Kidney (tissue), 14 donors: ENCODE measurements around the gene MRM1. TPM values are rescaled to one million over a fixed set of nuclear protein-coding genes. Genes with fewer than 3 reads are reported as not detected.

Experiments used
- DNase-seq, 5 donors: peaks; one replicate each; pipeline ENCODE4 v3.0.0-alpha.2; 2013 to 2020
- FAIRE-seq: peaks from 2 replicates; lab custom pipeline; 2012; peaks lifted over from hg19 to GRCh38; lab: Jason Lieb, UNC
- H3K27ac ChIP-seq, 2 donors: one replicate each; pipeline ENCODE4 v1.7.0; 2013; ENCODE audit warnings: low read depth in 2 of 2, low read length in 2 of 2, inconsistent platforms in 1 of 2
- H3K27me3 ChIP-seq: one replicate; pipeline ENCODE4 v1.7.1; 2013; ENCODE audit warnings: low read length, inconsistent platforms; ENCODE audit not compliant: control insufficient read depth, insufficient read depth
- H3K36me3 ChIP-seq, 3 donors: one replicate each; pipeline versions ENCODE4 v1.7.0 to v1.7.1; 2013; ENCODE audit warnings: low read length in 3 of 3, control low read depth in 1 of 3, inconsistent platforms in 1 of 3; ENCODE audit not compliant: insufficient read depth in 3 of 3, control insufficient read depth in 2 of 3
- H3K4me1 ChIP-seq, 3 donors: one replicate each; pipeline versions ENCODE4 v1.7.0 to v1.7.1; 2013; ENCODE audit warnings: low read length in 3 of 3, inconsistent platforms in 1 of 3, low read depth in 1 of 3; ENCODE audit not compliant: control insufficient read depth in 2 of 3, insufficient read depth in 2 of 3
- H3K4me3 ChIP-seq, 3 donors: one replicate each; pipeline versions ENCODE4 v1.7.0 to v1.8.1; 2013; ENCODE audit warnings: low read length in 3 of 3, control low read depth in 1 of 3, inconsistent platforms in 1 of 3
- H3K9ac ChIP-seq, 3 donors: one replicate each; pipeline versions ENCODE4 v1.7.0 to v1.7.1; 2013; ENCODE audit warnings: low read length in 3 of 3, control low read depth in 1 of 3, inconsistent platforms in 1 of 3
- H3K9me3 ChIP-seq, 3 donors: one replicate each; pipeline versions ENCODE4 v1.7.0 to v1.7.1; 2013; ENCODE audit warnings: low read length in 3 of 3, control low read depth in 1 of 3, inconsistent platforms in 1 of 3; ENCODE audit not compliant: control insufficient read depth in 2 of 3, insufficient read depth in 1 of 3
- CTCF ChIP-seq: IDR thresholded peaks from 3 replicates; pipeline ENCODE4 v1.5.1; 2012; ENCODE audit warnings: mild to moderate bottlenecking, moderate library complexity, borderline replicate concordance; ENCODE audit not compliant: insufficient read depth; ENCODE audit errors: extremely low read depth
- intact Hi-C: fragments of 100-400 bp; cut with DNase I; formaldehyde crosslinking; loops from one replicate; pipeline ENCODE4 v1.11.1; 2022
- polyA plus RNA-seq: library from polyadenylated mRNA; stranded (reverse); fragments of 350-450 nt; fragmentation: Illumina TruSeq; extraction: RNeasy Lipid Tissue Mini Kit (QIAGEN cat#74804); gene quantifications from one replicate; pipeline ENCODE4 v1.2.3, GENCODE V29; 2014; ENCODE audit warnings: low read depth, low replicate concordance; ENCODE audit not compliant: insufficient read depth
- total RNA-seq: library from RNA; stranded (reverse); fragmentation: NEBNext Ultra II Directional; extraction: Animal tissue kit (Norgen Biotek cat#: 25700); gene quantifications from one replicate; pipeline ENCODE4 v1.2.1, GENCODE V29; 2021
- donor health status: control.
- donor health status: control.
- donor health status: control.
- donor health status: control.
- donor health status: control.
- donor health status: DM: yes; HTN: yes; CAD: no.
- donor health status: Normal renal cell carcinoma (clear cell type).

Gene MRM1
- total and polyA plus RNA-seq, 2 donors from 2014 or later = 8.3 to 12.4 TPM

GRCh38 chr17:36640346-36640745 is 39.0 kb downstream of the MRM1 start:
- FAIRE-seq (no peak), DNase-seq (no peak)
- intact Hi-C loops = no loop called here
- Histone ChIP-seq H3K4me3 (no peak overlapping the region), H3K27ac (no peak overlapping the region), H3K9ac (no peak overlapping the region), H3K36me3 (no peaks in the 10 kb centered on the region), H3K27me3 (peaks cover 17% of the 10 kb centered on the region), H3K4me1 (no peaks in the 10 kb centered on the region), H3K9me3 (no peaks in the 10 kb centered on the region)
- TF ChIP-seq CTCF = no peak

- H3K9ac ChIP-seq = no peak overlapping the region
- no peaks in the 10 kb centered on the region for H3K4me1 ChIP-seq
- H3K27ac ChIP-seq = no peak overlapping the region
- no peak for DNase-seq
- no peaks in the 10 kb centered on the region for H3K9me3 ChIP-seq
- intact Hi-C loops = no loop called here
- no peak overlapping the region for H3K4me3 ChIP-seq
- no peak for TF ChIP-seq CTCF
- no peak for FAIRE-seq
- no peaks in the 10 kb centered on the region for H3K36me3 ChIP-seq
- H3K27me3 ChIP-seq = peaks cover 17% of the 10 kb centered on the region
Measured at GRCh38 chr17:36640836-36641235, 39.5 kb downstream of the MRM1 start.

GRCh38 chr17:36641331-36641876 is 40.0 kb downstream of the MRM1 start:
- H3K27me3 ChIP-seq = peaks cover 17% of the 10 kb centered on the region
- DNase-seq (peak in 4 of 5 donors; percentile 27 to 78 (median 40)), FAIRE-seq (no peak)
- H3K27ac ChIP-seq = no peak overlapping the region
- TF ChIP-seq CTCF = no peak
- peak overlapping the region in 1 of 3 donors; percentile 30 for H3K4me3 ChIP-seq
- intact Hi-C loops = no loop called here
- H3K4me1 ChIP-seq = no peaks in the 10 kb centered on the region
- H3K9me3 ChIP-seq = no peaks in the 10 kb centered on the region
- no peak overlapping the region for H3K9ac ChIP-seq
- no peaks in the 10 kb centered on the region for H3K36me3 ChIP-seq
